GM19238 (cell line): ENCODE results near the gene ETNPPL.
"Not testable (repeated sequence)": the region's sequence is repeated elsewhere in the genome, so short reads cannot be mapped to it uniquely, and the experiment has no call there.

ENCODE experiments used
- DNase-seq: peaks from one replicate; pipeline ENCODE4 v3.0.0; 2011; ENCODE audit warnings: low spot score; ENCODE audit not compliant: insufficient read length

The ETNPPL gene

DNA sequence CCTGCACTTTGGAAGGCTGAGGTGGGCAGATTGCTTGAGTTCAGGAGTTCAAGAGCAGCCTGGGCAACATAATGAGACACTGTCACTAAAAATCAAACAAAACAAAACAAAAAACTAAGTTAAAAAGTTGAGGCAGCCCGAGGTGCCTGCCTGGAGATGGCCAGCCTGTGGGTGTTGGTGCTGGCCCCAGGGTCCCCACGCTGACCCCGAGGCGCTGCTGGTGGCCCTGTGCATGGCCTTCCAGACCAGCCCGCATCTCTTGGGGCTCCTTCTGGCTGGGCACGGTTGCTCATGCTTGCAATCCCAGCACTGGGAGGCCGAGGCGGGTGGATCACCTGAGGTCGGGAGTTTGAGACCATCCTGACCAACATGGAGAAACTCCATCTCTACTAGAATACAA lies 4.4 kb downstream of the ETNPPL start:
- DNase-seq = no peak

DNA sequence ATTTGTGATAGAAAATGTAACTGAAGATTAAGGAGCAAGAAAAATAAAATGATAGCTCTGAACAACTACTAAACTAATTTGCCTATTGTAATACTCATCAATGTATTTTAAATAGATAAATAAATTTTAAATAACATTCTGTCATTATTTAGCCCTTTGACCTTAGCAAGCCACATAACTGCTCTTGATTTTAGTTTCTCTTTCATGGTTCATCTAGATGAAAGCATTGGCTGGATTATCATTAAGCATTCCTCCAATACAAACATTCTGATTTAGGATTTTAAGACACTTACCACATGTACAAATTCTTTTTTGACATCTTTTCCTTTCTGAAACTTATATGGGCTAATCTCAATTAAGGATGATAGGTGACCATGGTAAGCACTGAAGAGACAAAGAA lies 8.5 kb downstream of the ETNPPL start:
- no peak for DNase-seq

GRCh38 chr4:108751321-108751720 lies 11.5 kb downstream of the ETNPPL start:
- no peak for DNase-seq

DNA sequence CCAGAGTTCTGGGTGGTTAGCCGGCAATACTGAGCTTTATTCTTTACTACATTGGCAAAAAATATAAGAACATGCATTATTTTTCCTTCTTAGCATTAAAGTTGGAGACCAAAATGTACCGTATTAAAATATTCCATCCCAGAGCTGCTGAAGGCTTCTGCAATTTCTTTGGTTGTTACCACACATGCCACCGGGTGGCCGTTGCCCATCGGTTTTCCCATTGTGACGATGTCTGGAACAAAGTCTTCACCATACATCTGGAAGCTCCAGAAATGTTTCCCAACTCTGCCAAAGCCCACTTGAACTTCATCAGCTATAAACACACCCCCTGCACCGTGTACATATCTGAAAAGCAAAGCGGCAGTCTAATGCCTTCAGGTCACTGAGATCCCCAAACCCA lies 13.7 kb downstream of the ETNPPL start:
- DNase-seq = no peak

DNA sequence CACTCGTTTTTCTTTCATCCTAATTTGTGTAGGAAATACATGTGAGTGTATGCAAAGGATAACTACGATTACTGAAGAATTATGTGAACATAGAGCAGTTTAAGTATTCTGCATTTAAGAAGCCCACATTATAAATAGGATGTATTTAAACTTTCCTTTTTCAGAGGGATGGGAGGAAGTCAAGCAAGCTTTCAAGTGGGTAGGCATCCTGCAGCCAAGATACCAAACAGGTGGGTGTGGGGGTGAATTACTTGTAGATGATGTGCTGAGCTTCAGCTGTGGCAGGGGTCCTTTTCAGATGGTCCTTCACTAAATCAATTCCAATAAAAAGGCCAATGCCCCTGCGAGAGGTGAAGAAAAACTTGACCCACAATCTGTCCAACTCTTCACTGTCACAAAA lies 16.3 kb downstream of the ETNPPL start:
- no peak for DNase-seq

DNA sequence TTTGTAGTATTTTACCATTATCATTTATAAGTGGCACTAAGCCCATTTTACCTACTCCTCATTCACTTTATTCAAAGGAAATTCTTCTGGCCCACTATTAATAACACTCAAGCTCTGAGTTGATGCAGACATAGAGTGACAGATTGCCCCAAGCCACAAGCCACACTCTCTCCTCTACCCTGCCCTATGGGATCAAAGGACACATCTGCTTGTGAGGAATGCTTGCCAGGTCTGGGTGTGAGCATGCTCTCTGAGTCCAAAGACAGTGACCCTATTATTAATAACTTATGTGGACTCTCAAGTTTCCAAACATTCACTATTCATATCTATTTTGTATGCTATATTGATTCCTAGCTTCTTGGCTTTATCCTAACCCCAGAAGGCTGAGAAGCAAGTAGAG lies 18.5 kb downstream of the ETNPPL start:
- no peak for DNase-seq

- DNase-seq = no peak
Measured at GRCh38 chr4:108742451-108743420, 20.1 kb downstream of the ETNPPL start.

DNA sequence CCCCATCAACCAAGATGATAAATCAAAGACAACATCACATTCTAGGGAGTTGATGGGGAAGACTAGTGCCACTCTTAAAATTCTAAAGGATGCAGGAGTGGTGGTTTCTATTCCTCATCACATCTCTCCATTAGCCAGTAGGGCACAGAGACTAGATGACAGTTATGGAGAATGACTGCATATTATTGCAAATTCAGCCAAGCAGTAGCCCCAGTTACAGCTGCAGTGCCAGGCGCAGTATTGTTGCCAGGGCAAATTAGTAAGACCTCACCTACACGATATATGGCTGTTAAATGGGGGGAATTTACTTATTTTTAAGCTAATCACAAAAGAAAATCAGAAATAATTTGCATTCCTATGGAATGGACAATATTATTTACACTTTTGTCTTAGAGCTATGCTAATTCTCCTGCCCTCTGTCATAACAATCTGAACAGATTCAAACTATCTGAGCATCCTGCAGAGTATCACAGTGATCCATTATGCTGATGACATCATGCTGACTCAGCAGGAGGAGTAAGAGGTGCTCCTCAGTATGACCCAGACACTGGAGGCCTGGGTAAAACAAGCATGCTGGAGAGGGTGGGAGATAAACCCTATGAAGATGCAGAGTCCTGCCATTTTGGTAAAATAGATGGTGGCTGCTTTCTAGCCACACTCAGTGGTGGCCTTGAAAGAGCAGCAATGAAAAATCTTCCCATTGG lies 24.7 kb downstream of the ETNPPL start:
- no peak for DNase-seq

- DNase-seq = no peak
Measured at GRCh38 chr4:108731006-108731405, 31.8 kb downstream of the ETNPPL start.

DNA sequence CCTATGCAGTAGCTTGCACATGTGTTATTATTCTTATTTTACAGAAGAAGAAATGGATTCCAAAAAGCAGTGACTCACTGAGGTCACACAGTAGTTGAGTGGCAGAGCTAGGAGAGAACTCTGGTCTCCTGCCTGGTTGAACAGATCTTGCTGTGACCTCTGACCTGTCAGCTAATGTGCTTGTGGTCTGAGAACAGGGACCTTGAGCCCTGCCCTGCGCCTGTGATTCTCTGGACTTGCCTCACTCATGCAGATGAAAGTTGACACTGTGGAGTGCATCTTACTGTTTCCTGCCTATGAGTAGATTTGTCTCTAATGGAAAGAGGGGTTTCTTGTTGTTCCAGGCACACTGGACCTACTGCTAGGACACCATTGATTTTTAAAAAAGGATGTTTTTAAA lies 32.3 kb downstream of the ETNPPL start:
- DNase-seq = no peak

DNA sequence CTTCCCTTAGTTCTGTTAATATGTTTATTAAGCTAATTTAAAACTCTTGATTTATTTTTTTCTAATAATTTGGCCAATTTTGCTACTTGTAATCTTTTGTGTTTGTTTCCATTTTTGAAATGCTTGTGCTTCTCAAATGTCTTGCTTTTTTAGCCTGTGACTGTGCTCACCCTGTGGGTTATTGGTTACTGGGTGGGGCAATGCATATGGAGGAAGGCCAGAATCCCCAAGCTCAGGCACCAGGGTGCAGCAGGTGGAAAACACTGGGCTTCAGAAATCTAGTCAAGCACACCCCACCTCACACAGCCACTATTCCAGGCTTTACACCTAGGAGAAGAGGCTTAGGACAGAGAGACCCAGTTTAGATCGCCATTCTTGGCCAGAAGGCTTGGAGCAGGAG lies 33.1 kb downstream of the ETNPPL start:
- DNase-seq = no peak

DNA sequence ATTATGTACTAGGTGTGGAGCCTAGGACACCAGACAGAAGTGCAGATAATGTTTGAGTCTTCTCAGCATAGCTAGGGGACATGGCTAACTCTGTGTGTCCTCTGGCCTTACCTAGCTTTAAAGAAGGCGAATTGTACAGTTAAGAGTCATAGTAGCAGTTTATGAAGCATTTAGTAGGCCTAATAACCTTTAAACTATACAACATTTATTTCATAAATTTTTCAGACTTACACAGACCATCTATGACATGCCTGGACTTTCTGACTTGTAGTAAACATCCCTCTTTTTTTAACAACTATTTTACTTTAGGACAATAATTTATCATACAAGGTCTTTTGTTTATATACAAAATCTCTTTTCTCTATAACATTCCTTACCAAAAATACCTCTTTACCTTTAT lies 37.4 kb downstream of the ETNPPL start:
- no peak for DNase-seq

GRCh38 chr4:108717386-108717785 lies 45.5 kb downstream of the ETNPPL start:
- no peak for DNase-seq

DNA sequence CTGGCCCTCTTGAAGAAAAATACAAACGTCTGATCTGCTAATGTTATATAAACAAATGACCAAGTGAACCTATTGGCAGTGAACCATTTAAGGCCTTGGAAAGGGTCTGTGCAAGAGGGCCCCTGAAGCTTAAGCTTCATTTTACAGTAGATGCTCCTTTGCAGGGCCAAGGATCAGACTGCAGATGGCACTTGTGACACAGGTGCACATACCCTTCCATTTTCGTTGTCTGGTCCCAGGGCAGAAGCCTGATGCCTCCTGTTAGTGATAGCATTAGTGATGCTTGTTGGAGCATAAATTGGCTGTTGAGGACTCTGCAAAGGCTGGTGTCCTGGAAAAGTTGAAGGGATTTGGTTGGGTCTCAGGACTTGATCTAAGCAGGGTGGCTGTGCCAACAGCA lies 46.5 kb downstream of the ETNPPL start:
- DNase-seq = no peak

DNA sequence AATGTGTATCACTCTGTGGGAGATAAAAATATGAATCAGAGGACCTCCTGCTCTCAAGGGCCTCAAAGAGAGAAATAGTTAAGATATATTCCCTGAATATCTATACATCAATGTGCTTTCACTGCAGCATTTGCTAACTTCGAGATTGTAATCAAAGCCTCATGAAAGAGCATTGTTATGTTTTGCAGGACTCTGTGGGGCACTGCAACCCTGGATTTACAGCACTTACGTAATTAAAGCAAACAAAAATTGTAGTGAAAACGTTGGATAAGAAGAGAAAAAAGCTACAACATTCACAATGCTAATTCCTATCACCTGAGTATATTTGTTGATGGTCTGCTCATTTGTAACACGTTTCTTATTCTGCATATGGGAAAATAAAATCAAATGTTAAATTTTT lies 48.0 kb downstream of the ETNPPL start:
- DNase-seq = no peak

GRCh38 chr4:108710578-108710977 lies 52.3 kb downstream of the ETNPPL start:
- DNase-seq = not testable (repeated sequence)

GRCh38 chr4:108709722-108710121 lies 53.1 kb downstream of the ETNPPL start:
- no peak for DNase-seq

GRCh38 chr4:108709234-108709633 lies 53.6 kb downstream of the ETNPPL start:
- no peak for DNase-seq

DNA sequence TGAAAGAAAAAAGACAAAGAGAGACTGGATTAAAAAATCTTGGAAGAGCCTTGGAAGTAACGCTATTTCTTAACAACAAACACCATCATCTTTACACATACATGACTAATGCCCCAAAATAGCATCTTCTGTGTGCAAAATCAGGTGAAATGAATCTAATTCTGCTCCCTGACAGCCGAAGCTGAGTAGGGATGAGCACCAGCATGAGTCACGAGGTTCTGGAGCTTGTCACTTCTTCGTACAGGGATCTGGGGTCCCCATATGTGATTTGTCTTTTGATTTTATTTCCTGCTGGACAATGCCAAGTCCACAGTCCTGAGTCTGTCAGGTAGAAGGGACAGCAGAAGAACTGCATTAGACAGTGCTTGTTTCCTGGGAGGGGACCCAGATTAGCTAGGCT lies 56.6 kb downstream of the ETNPPL start:
- DNase-seq = no peak

GRCh38 chr4:108703966-108704365 lies 58.9 kb downstream of the ETNPPL start:
- DNase-seq = no peak

DNA sequence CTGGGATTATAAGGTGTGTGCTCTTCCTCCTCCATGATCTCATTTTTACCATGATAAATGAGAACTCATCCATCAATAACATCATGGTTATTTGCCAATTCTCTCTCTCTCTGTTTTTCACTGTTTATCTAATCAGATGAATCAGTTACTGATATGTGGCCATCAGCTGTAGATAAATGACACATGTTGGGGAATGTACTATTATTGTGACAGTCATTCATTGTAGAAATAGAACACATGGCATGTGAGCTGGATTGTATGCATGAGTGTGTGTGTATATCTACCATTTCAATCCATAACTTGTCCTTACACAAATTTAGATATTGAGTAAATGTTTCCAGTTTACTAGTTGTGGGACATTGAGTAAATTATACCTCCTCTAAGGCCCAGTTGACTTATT lies 59.5 kb downstream of the ETNPPL start:
- DNase-seq = no peak

DNA sequence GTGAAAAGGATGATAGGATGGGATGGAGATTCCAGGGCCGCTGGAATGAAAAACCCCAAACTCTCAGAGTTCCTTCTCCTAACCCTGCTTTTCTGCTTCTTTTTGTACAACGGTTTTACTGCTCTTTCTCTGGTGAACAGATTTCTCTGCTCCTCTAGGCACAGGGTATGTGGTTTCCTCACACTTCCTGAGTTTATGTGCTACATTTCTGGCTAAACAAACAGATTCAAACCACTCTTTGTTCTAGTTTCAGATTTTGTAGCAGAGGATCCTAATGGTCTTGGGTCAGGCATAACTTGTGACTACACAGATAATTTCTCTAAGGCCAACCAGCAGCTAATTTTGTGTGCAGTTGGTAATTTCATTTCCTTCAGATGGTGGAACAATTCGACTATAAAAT lies 59.9 kb downstream of the ETNPPL start:
- DNase-seq = no peak
